ENCODE data around the gene C14orf119.

Gene C14orf119

GRCh38 chr14:23049011-23049410 is 46.3 kb upstream of the C14orf119 start:
- Histone ChIP-seq H4K91ac (ENCODE audit: low read length) (peak overlapping the region; percentile 46), H2BK12ac (ENCODE audit: low read length in 2 of 2) (no peak overlapping the region)

GRCh38 chr14:23051141-23052057 is 43.9 kb upstream of the C14orf119 start:
- Histone ChIP-seq H3K9ac (ENCODE audit: low read length) (no peak overlapping the region), H3K4me1 (ENCODE audit: control insufficient read depth, insufficient read depth, low read depth, low read length) (peaks cover 25% of the 10 kb centered on the region), H3K4ac (ENCODE audit: low read depth in 1 of 2, low read length in 2 of 2) (no peak overlapping the region), H3K9me3 (ENCODE audit: control insufficient read depth, low read length) (no peaks in the 10 kb centered on the region), H2AFZ (ENCODE audit: low read depth, low read length) (no peak overlapping the region), H2BK120ac (ENCODE audit: low read depth, low read length) (no peak overlapping the region), H2AK5ac (ENCODE audit: low read length, severe bottlenecking) (no peak overlapping the region), H2BK12ac (ENCODE audit: low read length in 2 of 2) (no peak overlapping the region), H2BK5ac (ENCODE audit: low read depth, low read length, poor library complexity, severe bottlenecking) (no peak overlapping the region), H3K27me3 (ENCODE audit: control insufficient read depth in 1 of 2, insufficient read depth in 1 of 2, low read length in 2 of 2) (no peaks in the 10 kb centered on the region), H4K91ac (ENCODE audit: low read length) (no peak overlapping the region), H3K4me3 (ENCODE audit: insufficient read depth in 1 of 2, low read depth in 1 of 2, low read length in 2 of 2) (no peak overlapping the region), H3K79me1 (replicated peaks; ENCODE audit: low read length, poor library complexity, severe bottlenecking) (peaks cover 5% of the 10 kb centered on the region), H3K4me2 (ENCODE audit: low read length, poor library complexity, severe bottlenecking) (no peak overlapping the region), H4K8ac (ENCODE audit: low read length) (no peak overlapping the region), H3K27ac (ENCODE audit: low read length, poor library complexity, severe bottlenecking) (no peak overlapping the region), H3K14ac (ENCODE audit: low read length in 2 of 2) (no peak overlapping the region), H3K18ac (ENCODE audit: low read depth in 1 of 2, low read length in 2 of 2) (no peak overlapping the region), H2BK15ac (ENCODE audit: low read depth, poor library complexity, severe bottlenecking) (no peak overlapping the region), H3K23ac (ENCODE audit: low read length in 2 of 2) (no peak overlapping the region), H3K36me3 (ENCODE audit: control insufficient read depth in 1 of 2, insufficient read depth in 2 of 2, low read depth in 1 of 2, low read length in 2 of 2) (peaks cover 0 to 53% of the 10 kb centered on the region in 2 experiments)
- DNase-seq, result no peak
- WGBS, result 89% methylated on average over 3 of the region's 5 CpGs

More at GRCh38 chr14:23049011-23049410, 46.3 kb upstream of the C14orf119 start:
- H3K9me3 ChIP-seq (ENCODE audit: control insufficient read depth, low read length), result no peaks in the 10 kb centered on the region
- no peak overlapping the region for H2BK120ac ChIP-seq (ENCODE audit: low read depth, low read length)
- H3K14ac ChIP-seq (ENCODE audit: low read length in 2 of 2), result no peak overlapping the region
- no peak overlapping the region for H3K4ac ChIP-seq (ENCODE audit: low read depth in 1 of 2, low read length in 2 of 2)
- no peak for DNase-seq
- WGBS, result 96% methylated on average over 7 of the region's 9 CpGs
- H3K27ac ChIP-seq (ENCODE audit: low read length, poor library complexity, severe bottlenecking), result no peak overlapping the region
- H3K18ac ChIP-seq (ENCODE audit: low read depth in 1 of 2, low read length in 2 of 2), result no peak overlapping the region
- H3K27me3 ChIP-seq (ENCODE audit: control insufficient read depth in 1 of 2, insufficient read depth in 1 of 2, low read length in 2 of 2), result no peaks in the 10 kb centered on the region
- no peak overlapping the region for H3K4me3 ChIP-seq (ENCODE audit: insufficient read depth in 1 of 2, low read depth in 1 of 2, low read length in 2 of 2)
- no peak overlapping the region for H3K9ac ChIP-seq (ENCODE audit: low read length)
- no peak overlapping the region for H3K4me2 ChIP-seq (ENCODE audit: low read length, poor library complexity, severe bottlenecking)
- H3K79me1 ChIP-seq (replicated peaks; ENCODE audit: low read length, poor library complexity, severe bottlenecking), result no peaks in the 10 kb centered on the region
- H3K23ac ChIP-seq (ENCODE audit: low read length in 2 of 2), result no peak overlapping the region
- H3K36me3 ChIP-seq (ENCODE audit: control insufficient read depth in 1 of 2, insufficient read depth in 2 of 2, low read depth in 1 of 2, low read length in 2 of 2), result peaks cover 0 to 43% of the 10 kb centered on the region in 2 experiments
- no peak overlapping the region for H2BK15ac ChIP-seq (ENCODE audit: low read depth, poor library complexity, severe bottlenecking)
- H2BK5ac ChIP-seq (ENCODE audit: low read depth, low read length, poor library complexity, severe bottlenecking), result no peak overlapping the region
- no peak overlapping the region for H2AFZ ChIP-seq (ENCODE audit: low read depth, low read length)
- peaks cover 13% of the 10 kb centered on the region for H3K4me1 ChIP-seq (ENCODE audit: control insufficient read depth, insufficient read depth, low read depth, low read length)
- no peak overlapping the region for H4K8ac ChIP-seq (ENCODE audit: low read length)
- no peak overlapping the region for H2AK5ac ChIP-seq (ENCODE audit: low read length, severe bottlenecking)

GRCh38 chr14:23052182-23052623 is 43.1 kb upstream of the C14orf119 start:
- H3K4me2 ChIP-seq (ENCODE audit: low read length, poor library complexity, severe bottlenecking), result no peak overlapping the region
- H2BK12ac ChIP-seq (ENCODE audit: low read length in 2 of 2), result no peak overlapping the region
- 88% methylated on average over 12 of the region's 14 CpGs for WGBS
- H3K9me3 ChIP-seq (ENCODE audit: control insufficient read depth, low read length), result no peaks in the 10 kb centered on the region
- peaks cover 27% of the 10 kb centered on the region for H3K4me1 ChIP-seq (ENCODE audit: control insufficient read depth, insufficient read depth, low read depth, low read length)
- no peak overlapping the region for H3K14ac ChIP-seq (ENCODE audit: low read length in 2 of 2)
- H4K8ac ChIP-seq (ENCODE audit: low read length), result no peak overlapping the region
- H4K91ac ChIP-seq (ENCODE audit: low read length), result no peak overlapping the region
- no peak overlapping the region for H2AK5ac ChIP-seq (ENCODE audit: low read length, severe bottlenecking)
- no peak overlapping the region for H2AFZ ChIP-seq (ENCODE audit: low read depth, low read length)
- no peak overlapping the region for H2BK120ac ChIP-seq (ENCODE audit: low read depth, low read length)
- no peak overlapping the region for H3K18ac ChIP-seq (ENCODE audit: low read depth in 1 of 2, low read length in 2 of 2)
- H3K9ac ChIP-seq (ENCODE audit: low read length), result no peak overlapping the region
- no peak overlapping the region for H3K4me3 ChIP-seq (ENCODE audit: insufficient read depth in 1 of 2, low read depth in 1 of 2, low read length in 2 of 2)
- H3K4ac ChIP-seq (ENCODE audit: low read depth in 1 of 2, low read length in 2 of 2), result no peak overlapping the region
- peaks cover 0 to 51% of the 10 kb centered on the region in 2 experiments for H3K36me3 ChIP-seq (ENCODE audit: control insufficient read depth in 1 of 2, insufficient read depth in 2 of 2, low read depth in 1 of 2, low read length in 2 of 2)
- H2BK5ac ChIP-seq (ENCODE audit: low read depth, low read length, poor library complexity, severe bottlenecking), result no peak overlapping the region
- DNase-seq, result no peak
- no peak overlapping the region for H3K23ac ChIP-seq (ENCODE audit: low read length in 2 of 2)
- H3K27ac ChIP-seq (ENCODE audit: low read length, poor library complexity, severe bottlenecking), result no peak overlapping the region
- peaks cover 6% of the 10 kb centered on the region for H3K79me1 ChIP-seq (replicated peaks; ENCODE audit: low read length, poor library complexity, severe bottlenecking)
- H3K27me3 ChIP-seq (ENCODE audit: control insufficient read depth in 1 of 2, insufficient read depth in 1 of 2, low read length in 2 of 2), result no peaks in the 10 kb centered on the region
- no peak overlapping the region for H2BK15ac ChIP-seq (ENCODE audit: low read depth, poor library complexity, severe bottlenecking)

GRCh38 chr14:23052671-23053070 is 42.6 kb upstream of the C14orf119 start:
- H2BK12ac ChIP-seq (ENCODE audit: low read length in 2 of 2), result no peak overlapping the region

More at GRCh38 chr14:23052671-23053070, 42.6 kb upstream of the C14orf119 start:
- Histone ChIP-seq H3K23ac (ENCODE audit: low read length in 2 of 2) (no peak overlapping the region), H2BK15ac (ENCODE audit: low read depth, poor library complexity, severe bottlenecking) (no peak overlapping the region), H4K91ac (ENCODE audit: low read length) (no peak overlapping the region), H3K9me3 (ENCODE audit: control insufficient read depth, low read length) (no peaks in the 10 kb centered on the region), H3K18ac (ENCODE audit: low read depth in 1 of 2, low read length in 2 of 2) (no peak overlapping the region), H3K79me1 (replicated peaks; ENCODE audit: low read length, poor library complexity, severe bottlenecking) (peaks cover 6% of the 10 kb centered on the region), H3K27me3 (ENCODE audit: control insufficient read depth in 1 of 2, insufficient read depth in 1 of 2, low read length in 2 of 2) (no peaks in the 10 kb centered on the region), H3K27ac (ENCODE audit: low read length, poor library complexity, severe bottlenecking) (no peak overlapping the region), H2AK5ac (ENCODE audit: low read length, severe bottlenecking) (no peak overlapping the region), H3K14ac (ENCODE audit: low read length in 2 of 2) (no peak overlapping the region), H3K4ac (ENCODE audit: low read depth in 1 of 2, low read length in 2 of 2) (no peak overlapping the region), H3K36me3 (ENCODE audit: control insufficient read depth in 1 of 2, insufficient read depth in 2 of 2, low read depth in 1 of 2, low read length in 2 of 2) (peaks cover 0 to 47% of the 10 kb centered on the region in 2 experiments), H2AFZ (ENCODE audit: low read depth, low read length) (no peak overlapping the region), H3K4me2 (ENCODE audit: low read length, poor library complexity, severe bottlenecking) (no peak overlapping the region), H4K8ac (ENCODE audit: low read length) (no peak overlapping the region), H2BK120ac (ENCODE audit: low read depth, low read length) (no peak overlapping the region), H3K9ac (ENCODE audit: low read length) (no peak overlapping the region), H3K4me3 (ENCODE audit: insufficient read depth in 1 of 2, low read depth in 1 of 2, low read length in 2 of 2) (no peak overlapping the region), H3K4me1 (ENCODE audit: control insufficient read depth, insufficient read depth, low read depth, low read length) (peaks cover 22% of the 10 kb centered on the region), H2BK5ac (ENCODE audit: low read depth, low read length, poor library complexity, severe bottlenecking) (no peak overlapping the region)
- 87% methylated on average over 3 of the region's 3 CpGs for WGBS
- DNase-seq, result no peak
